Measurements from ENCODE around the gene C4orf46. TPM values are rescaled to one million over a fixed set of nuclear protein-coding genes. Genes with fewer than 3 reads are reported as not detected.
A peak's percentile ranks its signal among the peaks of the same experiment; 100 is the strongest.

The C4orf46 gene
- total RNA-seq (2021; ENCODE audit: unreplicated experiment) (12.2 TPM), Bru-seq, nascent RNA (percentile 84 among the genes with signal in this experiment), BruChase-seq, experiment 1, labeled RNA remaining after a 2-hour chase (percentile 98 among the genes with signal in this experiment), BruChase-seq, experiment 2, labeled RNA remaining after a 6-hour chase (percentile 98 among the genes with signal in this experiment)
- 4.7 TPM for polyA plus RNA-seq (2012; ENCODE audit: insufficient read length)
- long read RNA-seq, transcript C4orf46-201 (2 exons, 3,521 nt): major isoform, 66 of 79 reads
- long read RNA-seq, partial matches to known transcripts: 0 of 79 reads
- long read RNA-seq, other reads (novel, unspliced or antisense): 13 of 79 reads

DNA sequence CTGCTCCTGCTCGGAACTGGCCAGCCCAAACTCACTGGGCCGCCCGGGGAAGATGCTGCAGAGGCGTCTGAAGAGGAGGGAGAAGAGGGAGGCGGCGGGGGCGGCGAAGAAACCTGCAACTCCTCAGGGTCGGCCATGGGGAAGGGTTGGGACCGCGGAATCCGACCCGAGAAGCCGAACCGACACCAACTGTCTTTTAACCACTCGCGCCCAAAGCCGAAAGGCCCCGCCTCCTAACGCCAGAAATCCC is at the start of gene C4orf46:
Gene C4orf46, minus strand, starts transcription at position 223 of the 250 bp plus-strand sequence. Its CDS starts 86 bp downstream, at position 137.
- in situ Hi-C loops (cut with HindIII; ENCODE audit: low pct_unique_long_range_greater_than_20kb, low sequenced_read_pairs) (no loop called here), intact Hi-C loops (cut with micrococcal nuclease; ENCODE audit: unreplicated experiment) (no loop called here)
- ChIA-PET CTCF (no interaction called here), POLR2A (no interaction called here)
- no peak for DNase-seq (ENCODE audit: low read depth, low spot score)
- H3K27me3 ChIP-seq (ENCODE audit: control insufficient read depth, insufficient read depth, low read length): no peaks in the 10 kb centered on the region
- BruUV-seq (replicated peaks): no TSS peak
- no peak for ATAC-seq
- peak within 1 kb of the TSS; percentile 76 to 85 for H3K4me3 ChIP-seq (ENCODE audit: low read depth in 2 of 2, low read length in 2 of 2)
- no peaks in the 10 kb centered on the region; the same call in 1 of the 2 replicates for H3K36me3 ChIP-seq (ENCODE audit: control insufficient read depth, insufficient read depth, low read length)
- H3K4me1 ChIP-seq (ENCODE audit: control insufficient read depth, insufficient read depth, low read length): no peaks in the 10 kb centered on the region
- H3K27ac ChIP-seq (ENCODE audit: low read length): peak within 1 kb of the TSS; percentile 86
- no peaks in the 10 kb centered on the region for H3K9me3 ChIP-seq (ENCODE audit: control insufficient read depth, insufficient read depth, low read depth, low read length)
- TF ChIP-seq, protein P1, sequence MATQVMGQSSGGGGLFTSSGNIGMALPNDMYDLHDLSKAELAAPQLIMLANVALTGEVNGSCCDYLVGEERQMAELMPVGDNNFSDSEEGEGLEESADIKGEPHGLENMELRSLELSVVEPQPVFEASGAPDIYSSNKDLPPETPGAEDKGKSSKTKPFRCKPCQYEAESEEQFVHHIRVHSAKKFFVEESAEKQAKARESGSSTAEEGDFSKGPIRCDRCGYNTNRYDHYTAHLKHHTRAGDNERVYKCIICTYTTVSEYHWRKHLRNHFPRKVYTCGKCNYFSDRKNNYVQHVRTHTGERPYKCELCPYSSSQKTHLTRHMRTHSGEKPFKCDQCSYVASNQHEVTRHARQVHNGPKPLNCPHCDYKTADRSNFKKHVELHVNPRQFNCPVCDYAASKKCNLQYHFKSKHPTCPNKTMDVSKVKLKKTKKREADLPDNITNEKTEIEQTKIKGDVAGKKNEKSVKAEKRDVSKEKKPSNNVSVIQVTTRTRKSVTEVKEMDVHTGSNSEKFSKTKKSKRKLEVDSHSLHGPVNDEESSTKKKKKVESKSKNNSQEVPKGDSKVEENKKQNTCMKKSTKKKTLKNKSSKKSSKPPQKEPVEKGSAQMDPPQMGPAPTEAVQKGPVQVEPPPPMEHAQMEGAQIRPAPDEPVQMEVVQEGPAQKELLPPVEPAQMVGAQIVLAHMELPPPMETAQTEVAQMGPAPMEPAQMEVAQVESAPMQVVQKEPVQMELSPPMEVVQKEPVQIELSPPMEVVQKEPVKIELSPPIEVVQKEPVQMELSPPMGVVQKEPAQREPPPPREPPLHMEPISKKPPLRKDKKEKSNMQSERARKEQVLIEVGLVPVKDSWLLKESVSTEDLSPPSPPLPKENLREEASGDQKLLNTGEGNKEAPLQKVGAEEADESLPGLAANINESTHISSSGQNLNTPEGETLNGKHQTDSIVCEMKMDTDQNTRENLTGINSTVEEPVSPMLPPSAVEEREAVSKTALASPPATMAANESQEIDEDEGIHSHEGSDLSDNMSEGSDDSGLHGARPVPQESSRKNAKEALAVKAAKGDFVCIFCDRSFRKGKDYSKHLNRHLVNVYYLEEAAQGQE (IDR thresholded peaks at IDR 0.05; ENCODE audit: insufficient read depth in 1 of 2, low read depth in 2 of 2, low read length in 1 of 2): no peak
- TF ChIP-seq TCF7L2 (IDR thresholded peaks at IDR 0.05; ENCODE audit: low read depth, low read length) (no peak), POLR2AphosphoS5 (IDR thresholded peaks at IDR 0.05; ENCODE audit: low read depth, low read length) (no peak), SIN3A (IDR thresholded peaks at IDR 0.05; ENCODE audit: borderline replicate concordance, insufficient read depth, low read depth, low read length) (peak; percentile 84; the same call in 1 of the 2 replicates)

DNA sequence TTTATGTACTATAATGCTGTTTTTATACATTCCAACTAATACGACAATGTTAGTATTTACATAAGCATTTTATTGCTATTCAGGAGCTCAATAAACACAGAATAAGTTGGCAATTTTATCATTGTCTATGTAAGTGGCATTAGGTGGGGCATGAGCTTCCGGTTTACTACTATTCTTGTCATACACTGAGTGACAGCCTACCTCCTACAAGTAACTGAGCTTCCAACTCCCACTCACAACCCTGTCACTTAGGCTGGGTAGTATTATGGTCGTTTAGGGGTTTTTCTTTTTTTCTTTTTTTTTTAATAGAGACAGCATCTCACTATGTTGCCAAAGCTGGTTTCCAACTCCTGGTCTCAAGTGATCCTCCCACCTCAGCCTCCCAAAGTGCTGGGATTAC is 44.1 kb upstream of the C4orf46 start:
- no peak for TF ChIP-seq TCF7L2 (IDR thresholded peaks at IDR 0.05; ENCODE audit: low read depth, low read length)
- no peak for TF ChIP-seq SIN3A (IDR thresholded peaks at IDR 0.05; ENCODE audit: borderline replicate concordance, insufficient read depth, low read depth, low read length)
- TF ChIP-seq, protein P1 (IDR thresholded peaks at IDR 0.05; ENCODE audit: insufficient read depth in 1 of 2, low read depth in 2 of 2, low read length in 1 of 2): no peak
- TF ChIP-seq, protein P2, sequence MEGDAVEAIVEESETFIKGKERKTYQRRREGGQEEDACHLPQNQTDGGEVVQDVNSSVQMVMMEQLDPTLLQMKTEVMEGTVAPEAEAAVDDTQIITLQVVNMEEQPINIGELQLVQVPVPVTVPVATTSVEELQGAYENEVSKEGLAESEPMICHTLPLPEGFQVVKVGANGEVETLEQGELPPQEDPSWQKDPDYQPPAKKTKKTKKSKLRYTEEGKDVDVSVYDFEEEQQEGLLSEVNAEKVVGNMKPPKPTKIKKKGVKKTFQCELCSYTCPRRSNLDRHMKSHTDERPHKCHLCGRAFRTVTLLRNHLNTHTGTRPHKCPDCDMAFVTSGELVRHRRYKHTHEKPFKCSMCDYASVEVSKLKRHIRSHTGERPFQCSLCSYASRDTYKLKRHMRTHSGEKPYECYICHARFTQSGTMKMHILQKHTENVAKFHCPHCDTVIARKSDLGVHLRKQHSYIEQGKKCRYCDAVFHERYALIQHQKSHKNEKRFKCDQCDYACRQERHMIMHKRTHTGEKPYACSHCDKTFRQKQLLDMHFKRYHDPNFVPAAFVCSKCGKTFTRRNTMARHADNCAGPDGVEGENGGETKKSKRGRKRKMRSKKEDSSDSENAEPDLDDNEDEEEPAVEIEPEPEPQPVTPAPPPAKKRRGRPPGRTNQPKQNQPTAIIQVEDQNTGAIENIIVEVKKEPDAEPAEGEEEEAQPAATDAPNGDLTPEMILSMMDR (IDR thresholded peaks at IDR 0.05): no peak
- no peak for TF ChIP-seq POLR2AphosphoS5 (IDR thresholded peaks at IDR 0.05; ENCODE audit: low read depth, low read length)
- ATAC-seq (no peak), DNase-seq (ENCODE audit: low read depth, low spot score) (no peak)
- H3K9me3 ChIP-seq (ENCODE audit: control insufficient read depth, insufficient read depth, low read depth, low read length): no peaks in the 10 kb centered on the region
- no peaks in the 10 kb centered on the region for H3K4me1 ChIP-seq (ENCODE audit: control insufficient read depth, insufficient read depth, low read length)
- intact Hi-C loops (cut with micrococcal nuclease; ENCODE audit: unreplicated experiment): no loop called here
- BruUV-seq (replicated peaks): no TSS peak
- H3K27me3 ChIP-seq (ENCODE audit: control insufficient read depth, insufficient read depth, low read length): no peaks in the 10 kb centered on the region
- peaks cover 36% of the 10 kb centered on the region for H3K36me3 ChIP-seq (ENCODE audit: control insufficient read depth, insufficient read depth, low read length)
- CTCF ChIA-PET: no interaction called here
- POLR2A ChIA-PET: no interaction called here
- in situ Hi-C loops (cut with HindIII; ENCODE audit: low pct_unique_long_range_greater_than_20kb, low sequenced_read_pairs): no loop called here
- no peak overlapping the region for H3K4me3 ChIP-seq (ENCODE audit: low read depth in 2 of 2, low read length in 2 of 2)
- no peak overlapping the region for H3K27ac ChIP-seq (ENCODE audit: low read length)

Measured in Panc1 (cell line).